HK-2 (cell line): ENCODE results near the gene MCM9.
A peak's percentile ranks its signal among the peaks of the same experiment; 100 is the strongest.
"Not testable (repeated sequence)": the region's sequence is repeated elsewhere in the genome, so short reads cannot be mapped to it uniquely, and the experiment has no call there.

Source experiments
- DNase-seq: peaks from one replicate; pipeline ENCODE4 v3.0.0-alpha.2; 2018; ENCODE audit not compliant: unreplicated experiment

Gene MCM9

DNA sequence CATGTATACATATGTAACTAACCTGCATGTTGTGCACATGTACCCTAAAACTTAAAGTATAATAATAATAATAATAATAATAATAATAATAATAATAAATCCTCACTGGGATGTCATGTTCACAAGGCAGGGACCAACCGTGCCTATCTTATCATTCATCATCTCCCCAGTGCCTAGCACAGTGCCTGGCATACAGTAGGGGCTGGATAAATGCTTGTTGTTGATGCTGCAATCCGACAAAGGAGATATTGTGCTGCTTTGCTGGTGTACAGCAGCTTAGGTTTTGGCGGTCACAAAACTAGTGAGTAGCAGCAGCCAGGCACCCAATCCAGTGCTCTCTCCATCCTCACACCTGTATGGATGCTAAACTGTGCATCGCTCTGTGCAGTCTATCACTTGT is 135.1 kb downstream of the MCM9 start:
- no peak for DNase-seq

DNA sequence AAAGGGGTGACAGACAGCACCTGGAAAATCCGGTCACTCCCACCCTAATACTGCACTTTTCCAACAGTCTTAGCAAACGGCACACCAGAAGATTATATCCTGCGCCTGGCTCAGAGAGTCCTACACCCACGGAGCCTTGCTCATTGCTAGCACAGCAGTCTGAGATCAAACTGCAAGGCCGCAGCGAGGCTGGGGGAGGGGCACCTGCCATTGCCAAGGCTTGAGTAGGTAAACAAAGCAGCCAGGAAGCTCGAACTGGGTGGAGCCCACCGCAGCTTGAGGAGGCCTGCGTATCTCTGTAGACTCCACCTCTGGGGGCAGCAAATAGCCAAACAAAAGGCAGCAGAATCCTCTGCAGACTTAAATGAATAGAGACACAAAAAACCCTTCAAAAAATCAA is 138.4 kb downstream of the MCM9 start:
- not testable (repeated sequence) for DNase-seq

DNA sequence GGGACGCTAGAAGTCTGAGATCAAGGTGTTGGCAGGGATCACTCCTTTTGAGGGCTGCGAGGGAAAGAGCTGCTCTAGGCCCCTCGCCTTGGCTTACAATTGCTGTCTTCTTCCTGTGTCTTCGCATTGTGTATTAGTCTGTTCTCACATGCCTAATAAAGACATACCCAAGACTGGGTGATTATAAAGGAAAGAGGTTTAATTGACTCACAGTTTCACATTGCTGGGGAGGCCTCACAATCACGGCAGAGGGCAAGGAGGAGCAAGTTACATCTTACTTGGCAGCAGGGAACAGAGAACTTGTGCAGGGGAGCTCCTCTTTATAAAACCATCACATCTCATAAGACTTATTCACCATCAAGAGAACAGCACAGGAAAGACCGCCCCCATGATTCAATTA is 143.5 kb downstream of the MCM9 start:
- no peak for DNase-seq

DNA sequence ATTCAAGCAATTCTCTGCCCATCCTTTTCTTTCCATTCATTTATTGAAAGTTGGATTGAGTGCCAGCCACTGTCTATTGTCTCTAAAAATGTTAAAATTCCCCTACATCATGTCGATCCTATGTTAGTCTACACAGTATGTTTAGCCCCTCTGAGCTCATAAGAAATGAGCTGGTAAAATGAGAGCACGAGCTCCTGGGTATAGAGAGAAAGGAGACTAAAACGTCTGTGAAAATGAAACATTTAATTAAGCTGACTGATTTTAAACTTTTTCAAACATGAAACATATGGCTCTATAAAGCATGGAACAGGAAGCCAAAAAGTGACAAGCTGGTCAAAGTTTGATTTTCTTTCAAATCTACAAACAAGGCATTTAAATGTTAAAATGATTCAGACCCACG is 145.0 kb downstream of the MCM9 start:
- DNase-seq: no peak

DNA sequence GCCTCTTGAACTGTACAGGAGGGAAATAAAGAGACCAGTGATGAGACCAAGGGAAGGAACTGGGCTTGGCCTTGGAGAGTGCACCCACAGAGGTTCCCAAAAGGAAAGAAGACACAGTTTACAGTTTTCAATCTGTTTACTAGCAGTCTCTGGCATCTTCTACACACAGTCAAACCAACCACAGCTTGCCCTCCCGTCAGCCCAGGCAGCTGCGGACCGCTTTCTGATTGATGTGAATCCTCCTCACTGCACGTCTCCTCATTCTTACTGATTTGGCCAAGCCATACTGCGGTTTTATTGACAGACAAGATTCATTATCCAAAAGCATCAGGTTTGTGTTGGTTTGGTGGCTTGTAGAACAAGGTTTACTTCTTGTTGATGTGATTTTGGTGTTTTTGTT is 145.5 kb downstream of the MCM9 start:
- no peak for DNase-seq

DNA sequence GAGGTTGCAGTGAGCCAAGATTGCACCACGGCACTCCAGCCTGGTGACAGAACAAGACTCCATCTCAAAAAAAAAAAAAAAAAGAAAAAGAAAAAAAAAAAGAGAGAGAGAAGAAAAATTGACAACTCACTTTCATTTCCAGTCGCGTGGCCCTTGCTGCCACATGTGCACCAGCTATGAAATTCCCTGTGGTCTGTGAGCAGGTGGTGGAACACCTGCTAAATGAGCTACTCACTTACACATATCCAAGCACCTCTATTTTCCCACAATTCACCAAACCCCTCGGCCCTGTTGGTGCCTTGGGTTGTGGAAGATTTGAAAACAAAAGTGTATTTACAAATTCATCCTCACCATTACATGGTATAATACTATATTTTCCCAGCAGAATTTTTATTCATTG is 146.3 kb downstream of the MCM9 start:
- DNase-seq: no peak

DNA sequence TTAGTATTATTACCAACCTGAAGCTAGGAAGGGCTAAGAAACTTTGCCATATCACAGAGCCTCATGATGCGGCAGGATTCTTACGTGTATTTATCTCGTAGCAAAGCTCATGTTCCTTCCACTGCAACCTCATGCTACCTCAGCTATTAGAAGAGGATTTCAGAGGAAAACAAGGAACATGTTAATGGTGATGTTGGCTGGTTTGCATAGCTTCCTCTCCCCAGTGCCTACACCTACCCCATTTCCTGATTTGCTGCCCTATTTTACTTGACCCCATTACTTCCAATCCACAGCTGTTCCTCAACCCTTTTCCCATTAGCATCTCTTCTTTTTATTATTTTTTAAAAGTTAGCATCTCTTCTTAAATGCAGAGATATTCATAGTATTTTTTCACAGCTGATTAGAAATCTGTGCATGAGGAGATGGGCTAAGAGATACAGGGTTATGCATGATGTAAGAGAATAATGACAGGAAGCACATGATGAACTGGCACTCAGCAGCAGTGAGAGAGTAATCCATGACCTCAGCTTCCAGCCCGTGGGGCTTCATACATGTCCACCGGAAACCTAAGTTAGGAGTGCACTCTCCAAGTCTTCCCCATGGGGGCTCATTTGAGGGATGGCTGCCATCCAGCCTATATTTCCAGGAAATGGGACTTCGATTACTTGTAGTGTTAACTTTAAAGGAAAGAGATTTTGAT is 147.1 kb downstream of the MCM9 start:
- DNase-seq: no peak

DNA sequence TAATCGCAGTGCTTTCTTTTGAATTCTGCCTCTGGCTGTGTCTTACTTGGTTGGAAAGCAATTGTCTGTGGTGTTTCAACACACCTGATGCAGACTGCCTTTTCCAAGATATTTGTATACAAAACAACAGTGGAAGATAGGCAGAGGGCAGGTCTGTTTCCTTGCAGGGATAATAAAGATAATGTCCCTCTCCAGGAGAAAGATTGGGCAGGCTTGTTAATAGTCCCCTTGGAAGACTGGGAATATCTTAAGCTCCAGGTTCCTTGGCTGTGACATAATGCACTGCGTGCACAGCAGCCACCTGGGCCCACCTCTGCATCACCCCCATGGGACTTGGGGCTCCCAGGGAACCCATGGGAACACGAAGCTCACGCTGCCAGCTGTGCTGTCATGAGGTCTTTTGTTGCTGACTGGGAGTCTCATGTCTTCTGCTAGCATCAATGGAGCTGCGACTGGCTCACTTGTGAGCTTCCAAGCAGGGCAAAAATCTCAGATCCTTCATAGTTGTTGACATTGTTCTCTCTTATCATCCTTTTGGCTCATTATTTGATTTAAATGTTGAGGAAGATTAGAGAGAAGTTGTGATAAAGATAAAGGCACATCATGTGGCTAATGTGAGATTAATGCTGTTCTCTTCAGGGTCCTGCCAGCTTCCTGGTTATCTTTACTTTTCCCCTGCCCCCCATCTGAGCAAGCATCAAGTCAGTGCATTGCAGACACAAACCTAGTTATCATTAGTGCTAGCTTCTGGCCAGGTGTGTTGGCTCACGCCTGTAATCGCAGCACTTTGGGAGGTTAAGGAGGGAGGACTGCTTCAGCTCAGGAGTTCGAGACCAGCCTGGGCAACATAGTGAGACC is 148.1 kb downstream of the MCM9 start:
- DNase-seq: no peak

DNA sequence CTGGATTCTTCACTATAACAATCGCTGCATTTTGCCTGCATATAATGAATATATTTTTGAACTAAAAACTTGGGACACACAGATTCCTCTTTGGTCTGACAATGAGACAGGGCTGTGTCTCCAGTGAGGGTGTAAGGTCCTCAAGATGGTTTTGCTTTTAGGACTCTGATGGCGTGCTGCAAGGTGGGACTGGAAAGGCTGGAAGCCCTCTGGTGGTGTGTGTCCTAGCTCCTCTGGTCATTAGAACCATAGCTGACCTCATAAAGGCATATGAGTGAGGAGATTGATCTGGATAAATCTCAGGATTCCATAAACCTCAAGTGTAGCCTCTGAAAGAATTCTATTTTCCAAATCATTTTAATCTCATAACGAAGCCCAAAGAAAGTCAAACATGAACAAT is 149.4 kb downstream of the MCM9 start:
- DNase-seq: no peak

DNA sequence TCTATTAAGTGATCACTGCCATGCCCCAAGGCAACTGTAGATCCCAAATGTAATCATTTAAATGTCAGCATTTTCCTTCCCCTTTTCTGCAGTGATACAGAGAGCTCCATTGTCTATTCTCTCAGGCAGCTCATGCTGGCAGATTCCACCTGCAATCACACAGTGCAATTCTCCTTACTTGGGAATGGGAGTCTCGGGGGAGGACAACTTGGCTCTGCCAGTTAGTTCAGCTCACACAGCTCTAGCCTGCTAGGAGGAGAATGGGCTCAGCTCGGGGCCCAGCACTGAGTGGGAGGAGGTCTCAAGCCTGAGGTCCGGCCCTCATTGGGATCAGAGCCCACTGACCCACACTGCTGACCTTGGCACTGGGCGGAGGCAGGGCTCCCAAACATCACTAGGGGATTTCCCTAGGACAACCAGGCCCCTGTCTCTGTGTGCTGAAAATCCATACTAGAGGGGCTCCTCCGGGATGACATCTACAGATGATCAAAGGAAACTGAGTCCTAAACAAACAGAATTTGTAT is 150.3 kb downstream of the MCM9 start:
- no peak for DNase-seq

DNA sequence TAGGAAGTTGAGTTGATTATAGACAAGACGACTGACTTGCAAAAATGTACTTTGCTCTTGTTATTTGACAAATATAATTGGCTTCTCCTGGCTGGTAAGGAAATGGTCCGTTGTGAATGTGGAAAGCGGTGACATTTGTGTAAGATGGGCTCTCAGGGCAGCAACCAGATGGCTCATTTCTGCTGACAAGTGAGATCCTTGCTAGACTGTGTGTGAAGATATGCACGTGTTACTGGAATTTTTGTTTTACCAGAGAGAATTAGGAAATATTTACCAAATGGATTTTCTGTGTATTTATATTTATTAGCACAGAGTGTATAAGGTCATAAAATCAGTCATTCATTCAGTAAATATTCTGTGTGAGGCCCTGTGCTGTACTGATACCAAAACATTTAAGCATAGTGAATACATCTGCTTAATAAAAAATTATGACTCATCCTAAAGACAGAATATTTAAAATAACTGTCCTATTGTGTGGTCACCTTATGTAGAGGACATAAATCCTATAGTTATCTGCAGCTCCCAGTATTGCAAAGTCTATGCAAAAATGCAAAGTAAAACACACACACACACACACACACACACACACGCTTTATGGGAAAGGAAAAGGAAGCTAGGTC is 150.9 kb downstream of the MCM9 start:
- DNase-seq: no peak

DNA sequence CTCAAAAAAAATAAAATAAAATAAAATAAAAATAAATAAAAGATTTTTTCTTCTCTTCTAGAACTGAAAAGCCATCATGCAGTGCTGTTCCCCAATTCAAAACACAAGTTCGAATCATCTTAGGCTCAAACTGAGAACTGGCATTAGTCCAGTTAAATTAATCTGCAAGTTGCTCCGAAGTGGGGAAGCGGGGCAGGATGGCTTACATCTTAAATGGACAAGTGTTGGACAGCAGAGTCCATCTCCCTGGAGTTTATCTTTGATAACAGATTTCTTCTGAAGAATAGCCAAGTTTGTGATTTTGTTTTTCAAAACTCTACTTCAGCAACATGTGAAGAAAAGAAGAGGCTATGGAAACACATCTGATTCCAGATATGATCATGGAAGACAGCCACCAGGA is 152.3 kb downstream of the MCM9 start:
- no peak for DNase-seq

DNA sequence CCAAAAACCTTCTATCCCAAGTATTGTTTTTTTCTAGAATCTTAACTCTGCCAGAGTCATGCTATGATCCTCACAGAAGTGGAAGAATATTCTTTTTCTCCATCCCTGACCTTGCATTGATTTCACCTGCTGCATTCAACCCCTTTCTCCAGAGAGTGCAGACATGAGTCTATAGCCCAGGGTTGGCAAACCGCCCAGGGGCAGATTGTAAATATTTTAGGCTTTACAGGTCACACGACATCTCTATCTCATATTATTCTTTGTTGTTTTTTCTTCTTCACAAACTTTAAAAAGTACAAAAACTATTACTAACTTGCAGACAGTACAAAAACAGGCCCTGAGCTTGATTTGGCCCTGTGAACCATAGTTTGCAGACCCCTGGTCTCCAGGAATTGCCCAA is 153.1 kb downstream of the MCM9 start:
- no peak for DNase-seq

DNA sequence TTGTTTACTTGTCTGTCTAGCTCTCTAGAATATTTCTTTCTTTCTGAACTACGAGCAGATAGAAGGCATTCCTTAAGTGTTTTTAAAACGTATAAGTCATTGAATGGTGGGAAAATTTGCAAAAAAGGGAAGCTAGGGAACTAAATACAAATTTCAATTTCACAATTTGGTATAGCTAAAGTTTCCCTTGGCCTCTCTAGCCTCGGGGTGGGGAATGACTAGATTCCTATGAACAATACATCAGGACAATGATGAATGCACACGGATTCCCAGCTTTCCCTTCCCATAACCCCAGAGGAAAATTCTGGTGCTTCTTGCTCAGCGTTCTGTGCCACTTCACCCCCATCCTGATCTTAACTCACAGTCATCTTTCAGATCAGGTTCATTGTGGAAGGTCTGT is 154.3 kb downstream of the MCM9 start:
- no peak for DNase-seq

DNA sequence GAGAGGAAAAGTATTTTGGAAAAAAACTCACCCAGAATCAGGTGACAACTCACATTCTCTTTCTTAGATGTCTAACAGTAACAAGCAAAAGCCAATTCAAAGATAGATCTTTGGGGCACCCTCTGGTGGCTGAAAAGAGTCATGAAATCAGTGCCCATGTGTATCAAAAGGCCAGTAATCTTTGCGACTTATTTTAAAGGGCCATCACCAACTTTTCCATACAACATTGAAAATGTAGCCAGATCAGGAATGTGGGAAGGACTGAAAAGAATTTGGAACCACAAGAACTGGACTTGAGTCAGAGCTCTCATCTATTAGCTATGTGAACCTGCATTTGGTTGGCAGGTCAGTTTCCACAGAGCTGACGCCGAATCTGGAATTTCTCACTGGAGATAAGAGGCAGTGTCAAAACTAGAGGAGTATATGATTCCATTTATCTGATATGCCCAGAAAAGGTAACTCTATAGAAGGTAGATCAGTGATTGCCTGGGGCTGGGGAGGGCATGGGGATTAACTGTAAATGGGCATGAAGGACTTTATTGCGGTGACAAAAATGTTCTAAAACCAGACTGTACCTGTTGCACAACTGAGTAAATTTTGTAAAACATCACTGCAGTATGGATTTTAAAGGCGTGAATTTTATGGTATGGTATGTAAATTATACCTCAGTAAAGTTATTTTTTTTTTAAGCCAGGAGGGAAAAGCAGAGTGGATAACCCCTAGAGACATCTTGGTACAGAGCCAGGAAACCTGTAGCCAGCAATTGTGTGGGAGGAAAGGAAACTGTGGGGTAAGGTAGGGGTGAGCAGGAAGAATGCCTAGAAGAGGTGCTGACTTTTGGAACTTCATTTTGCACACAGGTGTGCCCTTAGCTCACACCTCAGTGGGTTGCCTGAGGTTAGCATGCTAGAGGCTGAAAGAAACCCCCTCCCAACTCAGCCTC is 158.1 kb downstream of the MCM9 start:
- peak; percentile 37 for DNase-seq

DNA sequence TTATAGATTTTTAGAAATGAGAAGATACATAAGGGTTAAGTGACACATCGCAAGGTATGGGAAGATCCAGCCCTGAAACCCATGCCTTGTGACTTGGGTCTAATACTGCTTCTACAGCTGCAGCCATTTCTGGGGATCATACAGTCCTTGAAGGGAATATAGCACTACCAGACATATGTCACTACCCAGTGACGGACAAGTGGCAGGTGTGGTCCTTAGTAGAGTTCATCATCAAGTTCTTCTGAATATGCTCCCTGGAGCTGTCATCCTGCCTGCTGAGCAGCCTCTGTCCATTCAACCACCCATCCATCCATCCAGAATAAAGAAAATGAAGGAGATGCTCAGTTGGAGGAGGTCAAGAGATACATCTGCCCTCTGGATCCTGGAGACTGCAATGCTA is 159.6 kb downstream of the MCM9 start:
- DNase-seq: no peak

DNA sequence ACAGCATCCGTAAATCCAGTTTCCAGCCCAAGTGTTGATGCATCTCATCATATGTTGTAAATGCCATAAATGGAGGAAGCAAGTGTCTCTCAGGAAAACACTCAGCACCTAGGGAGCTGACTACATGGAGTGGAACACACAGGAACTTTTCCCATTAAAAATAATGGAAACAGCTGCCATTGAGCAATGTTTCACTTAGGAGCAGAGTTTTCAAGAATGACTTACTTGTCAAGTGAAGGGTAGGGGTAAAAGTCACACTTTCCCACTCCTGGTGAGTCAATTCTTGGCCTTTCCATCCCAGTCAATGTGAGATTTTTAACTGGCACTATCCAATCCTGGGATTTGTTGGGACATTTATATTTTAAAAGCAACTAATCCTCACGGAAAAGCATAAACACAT is 160.4 kb downstream of the MCM9 start:
- DNase-seq: no peak

DNA sequence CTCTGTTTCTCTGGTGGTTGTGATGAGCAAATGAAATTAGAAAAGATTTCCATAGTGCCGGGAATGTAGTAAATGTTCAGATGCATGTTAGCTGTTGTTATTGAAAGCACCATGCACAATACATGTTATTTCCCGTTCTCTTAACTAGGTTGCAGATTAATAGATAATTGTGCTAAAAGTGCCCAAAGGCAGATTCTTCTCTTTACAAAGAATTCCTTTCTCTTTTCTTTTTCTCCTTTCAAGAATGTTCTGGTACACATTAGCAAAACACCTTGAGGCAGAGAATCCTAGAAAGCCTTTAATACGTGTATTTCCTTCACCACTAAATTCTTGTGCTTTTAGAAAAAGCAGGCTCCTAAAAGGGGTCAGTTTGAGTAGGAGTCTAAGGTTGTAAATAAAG is 162.1 kb downstream of the MCM9 start:
- no peak for DNase-seq

DNA sequence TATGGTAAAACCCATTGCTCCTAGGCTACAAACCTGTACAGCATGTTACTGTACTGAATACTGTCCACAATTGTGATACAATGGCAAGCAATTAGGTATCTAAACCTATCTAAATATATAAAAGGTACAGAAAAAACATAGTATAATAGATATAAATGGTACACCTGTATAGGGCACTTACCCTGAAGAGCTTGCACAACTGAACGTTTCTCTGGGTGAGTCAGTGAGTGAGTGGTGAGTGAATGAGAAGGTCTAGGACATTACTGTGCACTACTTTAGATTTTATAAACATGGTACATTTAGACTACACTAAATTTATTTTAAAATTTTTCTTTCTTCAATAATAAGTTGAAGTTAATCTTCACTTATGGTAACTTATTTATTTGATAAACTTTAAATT is 163.7 kb downstream of the MCM9 start:
- DNase-seq: no peak

DNA sequence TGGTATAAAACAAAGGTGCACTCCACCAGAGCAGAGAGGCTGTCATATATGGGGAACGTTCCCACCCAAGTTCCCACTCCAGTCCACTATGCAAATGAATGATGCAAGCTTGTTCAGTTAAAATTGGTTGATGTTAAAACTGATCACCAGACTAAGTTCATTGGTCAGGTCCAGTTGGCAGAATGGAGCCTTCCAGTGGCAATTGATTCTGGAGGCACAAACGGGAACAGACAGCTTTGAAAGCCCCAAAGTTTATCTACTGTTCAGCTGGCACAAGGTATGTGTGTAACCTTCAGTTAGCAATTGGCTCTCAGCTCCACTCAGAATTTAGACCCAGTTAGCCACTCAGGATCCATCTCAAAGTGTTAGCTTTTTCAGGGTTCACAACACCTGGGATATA is 164.1 kb downstream of the MCM9 start:
- DNase-seq: no peak

DNA sequence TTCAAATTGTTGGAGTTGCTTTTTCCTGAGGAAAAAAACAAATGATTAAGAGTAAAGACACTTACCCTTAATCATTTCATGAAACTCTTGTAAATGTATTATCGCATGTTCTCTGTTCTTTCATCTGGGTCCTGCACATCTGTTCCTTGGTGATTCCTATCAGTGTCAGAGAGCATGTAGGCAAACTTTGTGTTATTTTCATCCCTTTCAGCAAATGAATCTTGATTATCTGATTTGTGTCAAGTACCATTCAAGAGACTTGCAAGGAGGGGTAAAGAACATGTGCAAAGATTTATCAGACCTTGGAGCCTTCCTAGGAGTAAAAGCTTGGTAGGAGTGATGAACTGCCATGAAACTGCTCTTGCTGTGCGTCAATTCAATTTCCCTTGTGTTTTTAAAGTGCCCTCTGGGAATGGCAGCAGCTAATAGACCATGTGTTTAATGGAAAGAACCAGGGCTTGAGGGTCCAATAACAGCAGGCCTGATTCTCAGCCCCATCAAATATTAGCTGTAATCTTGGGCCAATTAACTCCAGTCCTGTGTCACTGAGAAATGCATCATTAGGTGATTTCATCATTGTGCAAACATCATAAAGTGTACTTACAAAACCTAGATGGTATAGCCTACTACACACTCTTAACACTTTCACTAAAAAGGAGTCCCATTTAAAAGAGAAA is 164.7 kb downstream of the MCM9 start:
- no peak for DNase-seq
